NCI-H2196 (cell line): ENCODE results near the gene RALGPS1.

ENCODE experiments used
- DNase-seq: peaks from one replicate; lab custom pipeline; 2025; ENCODE audit not compliant: unreplicated experiment; lab: John Stamatoyannopoulos, UW

RALGPS1 gene

GRCh38 chr9:127020036-127020801 is 105.6 kb downstream of the RALGPS1 start:
- DNase-seq, result no peak

DNA sequence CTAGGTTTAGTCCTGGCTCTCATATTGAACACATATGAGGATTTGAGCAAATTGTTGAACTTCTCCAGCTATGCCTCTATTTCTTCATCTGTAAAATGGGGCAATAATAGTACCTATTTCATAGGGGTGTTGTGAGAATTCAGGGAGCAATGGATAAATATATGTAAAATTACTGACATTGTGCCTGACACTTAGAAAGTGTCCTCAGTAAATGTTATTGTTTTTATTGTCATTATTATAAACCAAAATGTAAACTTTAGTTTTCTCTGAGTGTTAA is 106.2 kb downstream of the RALGPS1 start:
- no peak for DNase-seq

GRCh38 chr9:127021664-127022363 is 107.2 kb downstream of the RALGPS1 start:
- no peak for DNase-seq

- DNase-seq, result no peak
Observed at GRCh38 chr9:127022913-127023660, 108.5 kb downstream of the RALGPS1 start.

DNA sequence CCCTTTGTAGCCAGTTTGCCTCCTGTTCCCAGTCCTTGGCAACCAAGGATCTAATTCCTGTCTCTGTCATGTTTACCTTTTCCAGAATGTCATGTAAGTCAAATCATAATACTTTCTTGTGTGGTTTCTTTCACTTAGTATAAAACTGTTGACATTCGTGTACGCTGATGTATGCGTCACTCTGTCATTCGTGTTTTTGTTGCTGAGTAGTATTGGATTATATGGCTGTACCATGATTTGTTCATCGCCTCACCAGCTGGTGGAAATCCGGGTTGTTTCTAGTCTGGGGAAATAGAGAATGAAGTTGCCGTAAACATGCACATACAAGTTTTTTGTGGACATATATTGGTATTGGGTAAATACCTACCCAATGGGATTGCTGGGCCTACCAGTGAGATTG is 110.5 kb downstream of the RALGPS1 start:
- no peak for DNase-seq

DNA sequence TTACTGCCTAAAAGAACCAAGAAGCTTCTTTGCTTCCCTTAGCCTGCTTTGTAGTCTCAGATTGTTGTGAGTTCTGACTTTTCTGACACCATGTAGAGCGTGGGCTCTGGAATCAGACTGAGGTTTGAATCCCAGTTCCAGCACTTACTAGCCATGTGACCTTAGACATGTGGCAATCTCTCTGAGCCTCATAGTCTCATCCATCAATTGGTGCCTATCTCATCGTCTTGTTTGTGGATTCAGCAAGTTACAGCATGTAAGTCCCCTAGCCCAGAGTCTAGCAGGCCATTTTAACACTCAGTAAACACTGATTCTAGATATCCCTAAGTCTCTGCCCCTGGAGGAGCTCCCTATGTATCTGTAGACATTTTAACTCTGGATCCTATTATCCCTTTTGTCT is 113.1 kb downstream of the RALGPS1 start:
- DNase-seq, result no peak

DNA sequence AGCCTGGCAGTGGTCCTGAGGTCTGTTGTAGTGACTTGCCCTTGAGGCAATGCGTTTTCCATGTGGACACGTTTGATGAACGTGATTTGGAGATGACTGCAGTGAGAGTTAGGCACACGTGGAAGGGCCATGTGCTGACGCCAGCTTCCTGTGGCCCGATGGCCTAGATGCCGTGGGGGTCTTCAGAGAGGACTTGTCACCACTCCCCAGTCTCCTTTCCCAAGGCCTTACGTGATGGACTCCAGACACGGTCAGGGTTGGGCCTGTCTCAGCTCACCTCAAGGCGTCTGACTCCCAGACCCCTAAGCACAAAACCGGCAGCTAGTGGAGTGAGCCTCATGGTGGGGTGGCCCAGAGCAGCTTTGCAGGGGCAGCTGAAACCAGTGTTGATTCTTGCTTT is 115.0 kb downstream of the RALGPS1 start:
- DNase-seq, result no peak

GRCh38 chr9:127030814-127031740 is 116.5 kb downstream of the RALGPS1 start:
- no peak for DNase-seq

DNA sequence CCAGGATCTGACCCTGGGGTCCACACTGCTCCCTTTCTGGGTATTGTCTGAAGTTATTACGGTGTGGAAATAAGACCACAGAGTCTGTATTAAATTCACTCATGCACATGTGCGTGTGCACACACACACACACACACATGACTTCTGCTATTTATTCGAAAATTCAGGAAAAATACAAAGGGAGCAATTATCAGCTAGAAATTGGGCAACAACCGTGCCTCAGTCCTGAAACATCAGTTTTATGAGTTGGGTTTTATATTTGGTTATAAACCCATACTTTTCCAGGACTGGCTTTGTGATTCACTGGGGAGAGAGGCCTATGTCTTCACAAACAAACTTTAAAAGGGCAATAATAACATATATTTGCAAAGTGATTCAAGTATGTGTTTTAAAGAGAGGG is 117.7 kb downstream of the RALGPS1 start:
- DNase-seq, result no peak

DNA sequence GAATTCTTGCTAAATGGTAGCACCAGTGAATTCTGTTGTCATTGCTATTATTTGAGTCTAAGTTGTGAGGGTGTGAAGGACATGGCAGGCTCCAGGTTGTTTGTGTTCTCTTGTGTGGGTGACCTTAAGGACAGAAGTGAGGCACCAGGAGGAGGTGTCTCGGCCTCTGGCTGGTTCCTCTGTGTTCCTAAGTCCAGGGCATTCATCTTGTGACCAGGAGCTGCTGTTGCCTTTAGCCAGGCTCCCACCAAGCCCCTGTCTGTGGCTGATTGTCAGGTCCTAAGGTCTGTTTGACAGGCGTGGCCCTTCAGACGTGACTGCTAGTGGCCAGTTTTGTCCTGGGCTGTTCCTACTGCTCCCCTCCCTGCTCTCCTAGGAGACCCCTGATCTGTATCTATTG is 118.5 kb downstream of the RALGPS1 start:
- DNase-seq, result no peak

DNA sequence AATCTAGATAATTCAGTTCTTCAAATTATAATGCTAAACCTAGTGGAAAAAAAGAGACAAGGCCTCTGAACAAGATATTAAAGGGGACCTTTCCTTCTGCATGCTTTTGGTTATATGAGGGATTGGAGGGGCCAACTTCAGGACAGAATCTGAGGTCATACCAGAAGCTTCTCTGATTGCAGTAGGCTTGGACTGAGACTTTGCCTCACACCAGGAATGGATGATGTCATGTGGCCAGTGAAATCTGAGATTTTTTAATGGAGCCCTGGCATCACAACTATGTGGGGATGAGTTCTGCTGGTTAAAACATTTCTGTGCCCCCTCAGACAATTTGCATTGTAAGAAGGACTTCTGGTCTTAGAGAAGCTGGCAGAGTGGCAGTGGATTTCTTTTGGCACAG is 119.2 kb downstream of the RALGPS1 start:
- no peak for DNase-seq

DNA sequence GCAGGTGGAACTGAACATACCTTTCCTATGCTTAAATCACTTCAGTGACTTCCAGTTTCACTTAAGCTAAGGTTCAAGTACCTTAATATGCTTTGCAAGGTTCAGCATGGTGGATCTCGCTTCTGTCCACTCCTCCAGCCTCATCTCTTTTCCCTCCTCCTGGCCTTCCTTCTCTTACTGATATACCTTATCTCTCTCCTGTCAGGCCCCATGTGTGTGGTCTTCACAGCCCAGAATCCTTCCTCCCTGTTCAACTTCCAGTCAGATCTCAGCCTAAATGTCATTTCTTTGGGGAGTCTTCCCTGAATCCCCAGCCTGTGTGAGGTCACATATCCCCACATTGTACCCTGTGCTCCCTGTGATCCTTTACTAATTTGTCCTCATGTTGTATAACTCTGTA is 120.1 kb downstream of the RALGPS1 start:
- no peak for DNase-seq

DNA sequence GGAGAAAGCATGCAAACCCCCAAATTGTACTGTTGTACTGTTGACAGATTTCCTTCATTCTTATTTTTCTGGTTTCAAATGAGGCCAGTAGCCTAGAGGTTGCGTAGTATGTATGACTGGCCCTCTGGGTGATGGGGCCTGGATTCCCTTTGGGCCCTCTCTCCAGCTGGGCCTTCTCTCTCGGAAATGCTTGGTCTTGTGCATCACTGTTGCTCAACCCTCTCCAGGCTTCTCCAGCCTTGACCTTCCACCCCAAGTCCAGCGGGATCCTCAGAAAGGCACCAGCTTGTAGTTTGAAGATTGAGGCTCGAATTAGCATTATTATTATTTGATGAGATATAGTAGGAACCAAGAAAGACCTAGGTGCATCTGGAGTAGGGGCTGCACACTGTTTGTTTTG is 120.8 kb downstream of the RALGPS1 start:
- no peak for DNase-seq

- DNase-seq, result no peak
Observed at GRCh38 chr9:127035948-127036347, 121.4 kb downstream of the RALGPS1 start.

DNA sequence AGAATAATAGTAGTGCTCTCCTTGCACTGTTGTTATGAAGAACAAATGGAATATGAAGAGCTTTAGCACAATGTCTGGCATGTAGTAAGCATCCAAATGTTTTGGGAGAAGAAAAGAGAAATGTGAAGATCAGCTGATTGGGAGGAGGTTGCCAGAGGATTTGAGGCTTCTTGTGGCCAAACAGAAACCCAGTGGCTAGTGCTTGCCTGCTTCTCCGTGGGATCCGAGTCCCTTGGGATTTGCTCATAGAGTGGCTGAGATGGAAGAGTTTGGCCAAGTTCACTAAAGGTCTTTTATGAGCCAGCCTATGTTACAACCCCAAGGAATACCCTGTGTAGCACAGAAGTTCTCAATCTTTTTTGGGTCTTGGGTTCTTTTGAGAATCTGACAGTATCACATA is 121.9 kb downstream of the RALGPS1 start:
- no peak for DNase-seq

DNA sequence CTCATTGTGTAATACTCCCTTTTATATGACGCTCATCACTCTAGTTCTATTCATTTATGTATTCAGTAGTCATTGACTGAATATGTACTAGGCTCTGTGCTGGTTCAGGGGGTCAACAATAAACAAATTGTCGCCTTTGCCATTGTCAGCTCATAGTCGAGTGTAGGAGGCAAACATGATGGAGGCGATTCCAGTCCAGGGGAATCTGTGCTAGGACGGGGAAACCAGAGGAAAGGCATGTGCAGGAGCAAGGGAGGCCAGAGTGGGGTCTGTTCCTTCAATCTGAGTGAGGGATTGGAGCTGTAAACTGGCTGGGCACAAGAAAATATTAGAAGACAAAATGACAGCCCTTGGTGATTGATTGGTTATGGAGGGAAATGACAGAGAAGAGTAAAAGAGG is 123.9 kb downstream of the RALGPS1 start:
- no peak for DNase-seq

DNA sequence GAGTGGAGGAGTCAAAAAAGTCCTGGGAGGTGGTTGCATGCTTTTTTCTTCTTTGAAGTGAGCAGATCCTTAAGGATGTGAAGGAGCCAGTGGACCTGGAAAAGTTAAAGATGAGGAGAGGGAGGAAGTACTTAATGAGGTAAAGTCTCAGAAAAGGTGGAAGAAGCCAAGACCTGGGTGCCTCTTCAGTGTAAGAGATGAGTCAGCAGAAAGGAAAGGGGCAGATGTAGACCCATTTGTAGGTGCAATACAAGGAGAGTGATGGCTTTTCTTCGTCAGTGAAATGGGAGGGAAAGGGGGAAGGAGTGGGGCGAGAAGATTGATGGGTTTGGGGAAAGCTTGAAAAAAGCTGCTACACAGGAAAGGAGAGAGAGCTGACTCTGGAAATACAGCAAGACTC is 124.9 kb downstream of the RALGPS1 start:
- DNase-seq, result no peak

- DNase-seq, result no peak
Observed at GRCh38 chr9:127045148-127045547, 130.6 kb downstream of the RALGPS1 start.

DNA sequence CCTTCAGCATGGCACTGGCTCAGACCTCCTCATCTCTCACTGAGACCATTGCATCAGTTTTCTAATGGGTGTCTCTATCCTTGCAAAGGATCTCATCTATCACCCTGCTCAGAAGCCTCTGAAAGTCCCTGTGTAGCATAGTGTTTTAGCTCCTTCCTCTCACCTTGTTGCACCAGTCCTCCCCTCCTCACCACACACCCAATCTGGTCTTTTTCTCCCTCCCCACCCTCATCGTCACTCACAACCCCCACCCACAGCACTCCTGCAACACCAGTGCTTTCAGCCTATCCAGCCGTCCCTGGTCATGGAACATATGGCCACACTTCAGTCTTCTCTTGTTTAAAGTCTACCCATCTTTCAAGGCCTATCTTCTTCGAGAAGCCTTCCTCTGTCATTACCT is 133.4 kb downstream of the RALGPS1 start:
- no peak for DNase-seq

GRCh38 chr9:127049044-127049443 is 134.5 kb downstream of the RALGPS1 start:
- peak; percentile 5 for DNase-seq

- DNase-seq, result no peak
Observed at GRCh38 chr9:127049581-127049980, 135.0 kb downstream of the RALGPS1 start.
